ENCODE measurements around the gene RTP4.

- TF ChIP-seq SMC3 (conservative IDR thresholded peaks at IDR 0.05; ENCODE audit: insufficient read depth, low read depth, low read length) (no peak), MLX (CRISPR knock-in tag; conservative IDR thresholded peaks at IDR 0.05) (no peak), HNRNPUL1 (IDR thresholded peaks at IDR 0.05; ENCODE audit: low read length) (no peak), PTBP1 (IDR thresholded peaks at IDR 0.05; ENCODE audit: low read depth, low read length) (no peak), CTCF (IDR thresholded peaks at IDR 0.05 in 2 of 3, conservative IDR thresholded peaks at IDR 0.05 in 1 of 3; ENCODE audit: insufficient read depth in 2 of 3, low read depth in 1 of 3, low read length in 3 of 3) (no peak), DLX4 (CRISPR knock-in tag; IDR thresholded peaks at IDR 0.05) (no peak), ZBTB33 (CRISPR knock-in tag; IDR thresholded peaks at IDR 0.05) (no peak), RFX1 (IDR thresholded peaks at IDR 0.05) (no peak), TFAP4 (CRISPR knock-in tag; IDR thresholded peaks at IDR 0.05; ENCODE audit: borderline replicate concordance) (no peak), MYC (IDR thresholded peaks at IDR 0.05; ENCODE audit: low read depth, low read length) (no peak), MYC (CRISPR knock-in tag; IDR thresholded peaks at IDR 0.05; ENCODE audit: borderline replicate concordance, low read depth) (no peak), IRF2 (CRISPR knock-in tag; IDR thresholded peaks at IDR 0.05) (no peak)
These were observed 35.6 kb downstream of the RTP4 start for GRCh38 chr3:187403768-187404288.
